ENCODE results near the gene RUNX2. TPM values are rescaled to one million over a fixed set of nuclear protein-coding genes. Genes with fewer than 3 reads are reported as not detected.

RUNX2 gene
- total RNA-seq, 2 experiments from 2014 or later, result 0.27 to 0.44 TPM

DNA sequence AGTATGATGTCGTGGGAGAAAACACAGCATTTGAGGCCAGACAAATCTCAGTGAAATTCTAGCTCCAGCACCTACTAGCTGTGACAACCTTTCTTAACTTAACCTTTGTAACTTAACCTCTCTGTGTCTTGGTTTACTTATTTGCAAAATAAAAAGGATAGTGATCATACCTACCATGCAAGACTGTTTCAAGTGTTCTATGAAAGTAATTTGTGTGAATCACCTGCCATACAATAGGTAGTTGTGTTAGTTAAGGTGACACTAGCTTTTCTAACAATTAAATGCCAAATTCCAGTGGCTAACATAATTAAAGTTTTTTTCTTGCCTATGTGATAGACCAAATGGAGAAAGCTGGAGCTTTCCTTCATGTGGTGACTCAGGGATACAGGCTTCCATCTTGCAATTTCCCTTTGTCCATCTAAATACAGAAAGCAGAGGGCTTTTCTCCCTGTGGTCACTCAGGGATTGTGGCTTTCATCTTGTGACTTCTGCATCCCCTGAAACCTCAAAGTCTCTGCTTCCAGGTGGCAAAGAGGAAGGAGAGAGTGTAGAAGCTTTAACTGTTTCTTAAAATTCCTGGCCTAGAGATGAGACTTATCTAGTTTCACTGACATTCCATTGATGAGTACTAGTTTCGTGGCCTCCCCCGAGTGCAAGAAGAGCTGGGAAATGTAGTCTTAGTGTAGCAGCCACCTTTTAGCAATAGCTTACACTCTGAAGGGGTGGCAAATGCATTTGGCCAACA lies 376.1 kb downstream of the RUNX2 start:
- Histone ChIP-seq H3K4me1 (ENCODE audit: insufficient read depth, low read length, poor library complexity, severe bottlenecking) (no peaks in the 10 kb centered on the region), H3K4me3 (ENCODE audit: low read depth, low read length, poor library complexity, severe bottlenecking) (no peak overlapping the region), H3K36me3 (ENCODE audit: insufficient read depth, low read length) (no peaks in the 10 kb centered on the region), H3K79me2 (ENCODE audit: insufficient read depth, low read depth, low read length) (no peaks in the 10 kb centered on the region), H3K9me3 (ENCODE audit: low read length) (no peaks in the 10 kb centered on the region), H3K4me2 (ENCODE audit: low read length) (no peak overlapping the region), H2AFZ (ENCODE audit: low read length) (no peak overlapping the region), H4K20me1 (ENCODE audit: insufficient read depth, low read length) (no peaks in the 10 kb centered on the region), H3K27ac (ENCODE audit: low read depth, low read length, poor library complexity, severe bottlenecking) (no peak overlapping the region), H3K9me2 (ENCODE audit: insufficient read depth, low read length) (no peaks in the 10 kb centered on the region)
- ChIA-PET CTCF (ENCODE audit: unreplicated experiment) (no interaction called here), POLR2A (interaction anchor here (0.6 kb wide), 1 partner anchor 22 kb away, joined by 4 read pairs; no protein-coding TSS in a partner anchor)
- intact Hi-C loops (cut with micrococcal nuclease; ENCODE audit: unreplicated experiment), result no loop called here
- TF ChIP-seq EZH2phosphoT487 (IDR thresholded peaks at IDR 0.05; ENCODE audit: borderline replicate concordance, low read depth, low read length), result no peak
- TF ChIP-seq, protein P1, sequence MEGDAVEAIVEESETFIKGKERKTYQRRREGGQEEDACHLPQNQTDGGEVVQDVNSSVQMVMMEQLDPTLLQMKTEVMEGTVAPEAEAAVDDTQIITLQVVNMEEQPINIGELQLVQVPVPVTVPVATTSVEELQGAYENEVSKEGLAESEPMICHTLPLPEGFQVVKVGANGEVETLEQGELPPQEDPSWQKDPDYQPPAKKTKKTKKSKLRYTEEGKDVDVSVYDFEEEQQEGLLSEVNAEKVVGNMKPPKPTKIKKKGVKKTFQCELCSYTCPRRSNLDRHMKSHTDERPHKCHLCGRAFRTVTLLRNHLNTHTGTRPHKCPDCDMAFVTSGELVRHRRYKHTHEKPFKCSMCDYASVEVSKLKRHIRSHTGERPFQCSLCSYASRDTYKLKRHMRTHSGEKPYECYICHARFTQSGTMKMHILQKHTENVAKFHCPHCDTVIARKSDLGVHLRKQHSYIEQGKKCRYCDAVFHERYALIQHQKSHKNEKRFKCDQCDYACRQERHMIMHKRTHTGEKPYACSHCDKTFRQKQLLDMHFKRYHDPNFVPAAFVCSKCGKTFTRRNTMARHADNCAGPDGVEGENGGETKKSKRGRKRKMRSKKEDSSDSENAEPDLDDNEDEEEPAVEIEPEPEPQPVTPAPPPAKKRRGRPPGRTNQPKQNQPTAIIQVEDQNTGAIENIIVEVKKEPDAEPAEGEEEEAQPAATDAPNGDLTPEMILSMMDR (conservative IDR thresholded peaks at IDR 0.05; ENCODE audit: low read length), result no peak
- DNase-seq (ENCODE audit: low spot score), result no peak
- no TSS peak for BruUV-seq (replicated peaks)

DNA sequence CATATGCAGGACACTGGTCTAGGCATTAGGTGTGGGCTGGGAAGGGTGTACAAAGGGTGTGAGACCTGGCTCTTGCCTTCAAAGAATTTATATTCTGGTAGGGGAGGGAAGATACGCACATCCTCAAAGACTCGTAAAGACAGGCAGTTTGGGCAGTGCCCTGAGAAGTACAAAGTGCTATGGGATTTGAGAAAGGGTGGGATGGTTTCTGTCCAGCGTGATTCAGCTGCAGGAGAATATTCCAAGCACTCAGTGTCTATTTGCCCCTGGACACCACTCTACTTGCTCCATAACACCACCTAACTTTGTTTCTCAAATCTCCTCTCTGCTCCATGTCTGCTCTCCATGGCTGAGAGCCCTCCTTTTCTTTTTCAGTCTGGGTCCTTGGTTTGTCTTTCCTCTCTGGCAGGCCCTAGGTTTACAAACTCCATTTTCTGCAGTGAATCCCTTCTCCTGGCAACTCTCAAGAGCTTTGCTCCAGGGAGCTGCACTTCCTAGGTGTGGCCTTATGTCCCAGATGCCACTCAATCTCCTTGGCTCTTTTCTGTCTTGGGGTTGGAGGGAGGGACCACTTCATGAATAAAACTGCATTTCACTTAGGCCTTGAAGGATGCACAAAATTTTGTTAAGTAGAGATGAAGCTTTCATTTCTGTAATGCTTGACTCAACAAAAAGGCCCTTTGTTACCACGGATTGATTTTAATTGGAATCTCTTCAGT lies 377.2 kb downstream of the RUNX2 start:
- Histone ChIP-seq H3K4me1 (ENCODE audit: insufficient read depth, low read length, poor library complexity, severe bottlenecking) (peaks cover 2% of the 10 kb centered on the region), H3K36me3 (ENCODE audit: insufficient read depth, low read length) (no peaks in the 10 kb centered on the region), H3K4me3 (ENCODE audit: low read depth, low read length, poor library complexity, severe bottlenecking) (no peak overlapping the region), H3K27ac (ENCODE audit: low read depth, low read length, poor library complexity, severe bottlenecking) (no peak overlapping the region), H2AFZ (ENCODE audit: low read length) (no peak overlapping the region), H4K20me1 (ENCODE audit: insufficient read depth, low read length) (no peaks in the 10 kb centered on the region), H3K9me2 (ENCODE audit: insufficient read depth, low read length) (no peaks in the 10 kb centered on the region), H3K4me2 (ENCODE audit: low read length) (no peak overlapping the region), H3K9me3 (ENCODE audit: low read length) (no peaks in the 10 kb centered on the region), H3K79me2 (ENCODE audit: insufficient read depth, low read depth, low read length) (no peaks in the 10 kb centered on the region)
- intact Hi-C loops (cut with micrococcal nuclease; ENCODE audit: unreplicated experiment), result no loop called here
- ChIA-PET CTCF (ENCODE audit: unreplicated experiment) (no interaction called here), POLR2A (no interaction called here)
- no TSS peak for BruUV-seq (replicated peaks)
- no peak for DNase-seq (ENCODE audit: low spot score)
- TF ChIP-seq EZH2phosphoT487 (IDR thresholded peaks at IDR 0.05; ENCODE audit: borderline replicate concordance, low read depth, low read length), result no peak
- TF ChIP-seq, protein P1 (conservative IDR thresholded peaks at IDR 0.05; ENCODE audit: low read length), result no peak

DNA sequence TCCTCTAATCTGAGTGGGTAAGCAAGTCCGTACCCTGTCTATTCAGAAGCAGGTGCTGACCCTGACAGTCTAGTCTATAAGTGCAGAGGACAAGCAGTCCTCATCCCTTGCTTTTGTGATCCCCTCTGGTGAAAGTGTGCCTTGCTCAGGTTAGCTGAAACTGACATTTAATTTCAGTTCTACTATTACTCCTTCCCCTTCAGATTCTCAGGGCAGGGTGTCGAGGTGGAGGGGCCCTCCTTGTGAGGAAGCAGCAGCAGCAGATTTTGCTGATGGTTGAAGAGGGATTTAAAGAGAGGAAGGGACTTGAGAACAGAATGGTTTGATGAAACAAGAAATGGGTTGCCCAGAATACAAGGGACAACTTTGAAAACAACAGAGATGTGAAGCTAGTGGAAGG lies 378.2 kb downstream of the RUNX2 start:
- BruUV-seq (replicated peaks), result no TSS peak
- no peaks in the 10 kb centered on the region for H4K20me1 ChIP-seq (ENCODE audit: insufficient read depth, low read length)
- intact Hi-C loops (cut with micrococcal nuclease; ENCODE audit: unreplicated experiment), result no loop called here
- no peak overlapping the region for H2AFZ ChIP-seq (ENCODE audit: low read length)
- H3K4me1 ChIP-seq (ENCODE audit: insufficient read depth, low read length, poor library complexity, severe bottlenecking), result peaks cover 3% of the 10 kb centered on the region
- no peaks in the 10 kb centered on the region for H3K9me3 ChIP-seq (ENCODE audit: low read length)
- no peak for DNase-seq (ENCODE audit: low spot score)
- H3K4me3 ChIP-seq (ENCODE audit: low read depth, low read length, poor library complexity, severe bottlenecking), result no peak overlapping the region
- ChIA-PET CTCF (ENCODE audit: unreplicated experiment) (no interaction called here), POLR2A (interaction anchor here (2.1 kb wide), 1 partner anchor 9 kb away, joined by 5 read pairs; no protein-coding TSS in a partner anchor)
- H3K27ac ChIP-seq (ENCODE audit: low read depth, low read length, poor library complexity, severe bottlenecking), result no peak overlapping the region
- H3K36me3 ChIP-seq (ENCODE audit: insufficient read depth, low read length), result no peaks in the 10 kb centered on the region
- TF ChIP-seq EZH2phosphoT487 (IDR thresholded peaks at IDR 0.05; ENCODE audit: borderline replicate concordance, low read depth, low read length), result no peak
- TF ChIP-seq, protein P1 (conservative IDR thresholded peaks at IDR 0.05; ENCODE audit: low read length), result no peak
- no peaks in the 10 kb centered on the region for H3K79me2 ChIP-seq (ENCODE audit: insufficient read depth, low read depth, low read length)
- H3K9me2 ChIP-seq (ENCODE audit: insufficient read depth, low read length), result no peaks in the 10 kb centered on the region
- H3K4me2 ChIP-seq (ENCODE audit: low read length), result no peak overlapping the region

Data from OCI-LY7 (cell line).